T-helper 1 cell treated with Interleukin-12 subunit alpha and Interleukin-12 subunit beta and Interleukin-4 antibody, amounts not matched to agents 30 ng/mL and 1 ng/mL, for 36 hours (primary cell): Measurements from ENCODE around the gene MARF1. TPM values are rescaled to one million over a fixed set of nuclear protein-coding genes. Genes with fewer than 3 reads are reported as not detected.
"Not testable (repeated sequence)": the region's sequence is repeated elsewhere in the genome, so short reads cannot be mapped to it uniquely, and the experiment has no call there.

ENCODE experiments used
- intact Hi-C: fragments of 100-400 bp; cut with micrococcal nuclease; formaldehyde crosslinking; loops from one replicate; pipeline ENCODE4 v1.15.1; 2024
- total RNA-seq: library from RNA; stranded (reverse); gene quantifications from 2 replicates; pipeline ENCODE4 v1.2.3, GENCODE V29; 2022

Gene MARF1
- total RNA-seq, 1 donor from 2014 or later = 85.5 TPM

GRCh38 chr16:15655561-15655960, 12.6 kb upstream of the MARF1 start:
- intact Hi-C loops = not testable (repeated sequence)

- intact Hi-C loops = no loop called here
Measured at GRCh38 chr16:15654591-15654990, 11.6 kb upstream of the MARF1 start.

- intact Hi-C loops = no loop called here
Measured at GRCh38 chr16:15653227-15653626, 10.3 kb upstream of the MARF1 start.

GRCh38 chr16:15652293-15653001, 9.5 kb upstream of the MARF1 start:
- intact Hi-C loops = no loop called here

GRCh38 chr16:15650698-15651171, 7.8 kb upstream of the MARF1 start:
- intact Hi-C loops = loop anchor here (1.0 to 2.0 kb wide), 6 partner anchors 8 to 59 kb away; no protein-coding TSS in a partner anchor

GRCh38 chr16:15650019-15650697, 7.2 kb upstream of the MARF1 start, which contains the start of gene NDE1:
Gene NDE1, plus strand, starts transcription at chr16:15650245. Its CDS starts 14,534 bp downstream, at chr16:15664779.
- intact Hi-C loops = loop anchor here (1.0 to 2.0 kb wide), 6 partner anchors 8 to 59 kb away; no protein-coding TSS in a partner anchor

GRCh38 chr16:15649727-15650018, 6.7 kb upstream of the MARF1 start:
- intact Hi-C loops = loop anchor here (1.0 to 10.0 kb wide), 7 partner anchors 7 to 555 kb away; partner anchors contain the start of gene RRN3

- intact Hi-C loops = loop anchor here (10.0 kb wide), 1 partner anchor 555 kb away; the partner anchor contains the start of gene RRN3
Measured at GRCh38 chr16:15649311-15649710, 6.4 kb upstream of the MARF1 start.

- intact Hi-C loops = loop anchor here (10.0 kb wide), 1 partner anchor 553 kb away; the partner anchor contains the start of gene RRN3
Measured at GRCh38 chr16:15648135-15648730, 5.3 kb upstream of the MARF1 start.

GRCh38 chr16:15647294-15648014, 4.5 kb upstream of the MARF1 start:
- intact Hi-C loops = loop anchor here (10.0 kb wide), 1 partner anchor 553 kb away; the partner anchor contains the start of gene RRN3

GRCh38 chr16:15646557-15647293, 3.8 kb upstream of the MARF1 start:
- intact Hi-C loops = loop anchor here (10.0 kb wide), 1 partner anchor 552 kb away; the partner anchor contains the start of gene RRN3

GRCh38 chr16:15644962-15645465, 2.1 kb upstream of the MARF1 start:
- intact Hi-C loops = loop anchor here (10.0 kb wide), 1 partner anchor 550 kb away; the partner anchor contains the start of gene RRN3

GRCh38 chr16:15644267-15644961, 1.5 kb upstream of the MARF1 start:
- intact Hi-C loops = loop anchor here (10.0 kb wide), 1 partner anchor 550 kb away; the partner anchor contains the start of gene RRN3

GRCh38 chr16:15643946-15644250, 944 bp upstream of the MARF1 start:
- intact Hi-C loops = loop anchor here (1.0 to 10.0 kb wide), 10 partner anchors 15 to 669 kb away; partner anchors contain the start of genes CEP20, NTAN1, PDXDC1 and RRN3

- intact Hi-C loops = loop anchor here (1.0 to 10.0 kb wide), 12 partner anchors 8 to 668 kb away; partner anchors contain the start of genes CEP20, NDE1, NTAN1 and PDXDC1
Measured at GRCh38 chr16:15642557-15643047, 352 bp downstream of the MARF1 start.

GRCh38 chr16:15641753-15642556, 999 bp downstream of the MARF1 start:
- intact Hi-C loops = loop anchor here (1.0 to 10.0 kb wide), 8 partner anchors 8 to 667 kb away; partner anchors contain the start of genes CEP20, NDE1, PDXDC1 and RRN3

- intact Hi-C loops = loop anchor here (10.0 kb wide), 1 partner anchor 546 kb away; the partner anchor contains the start of gene RRN3
Measured at GRCh38 chr16:15640966-15641365, 2.0 kb downstream of the MARF1 start.

- intact Hi-C loops = no loop called here
Measured at GRCh38 chr16:15639061-15639568, 3.8 kb downstream of the MARF1 start.
